K562 (cell line): ENCODE results near the gene ATP6V1G2. TPM values are rescaled to one million over a fixed set of nuclear protein-coding genes. Genes with fewer than 3 reads are reported as not detected.
A peak's percentile ranks its signal among the peaks of the same experiment; 100 is the strongest.

Source experiments
- GABPA ChIP-seq: fragments of 200-800 bp; sonication (Bioruptor generic); conservative IDR thresholded peaks from 2 replicates; pipeline ENCODE4 v1.6.1; 2016; ENCODE audit warnings: low read depth, missing genetic modification characterization, missing compliant biosample characterization
- HMG20B ChIP-seq: fragments of 250-450 bp; sonication (Bioruptor Pico); IDR thresholded peaks from 2 replicates; pipeline ENCODE4 v1.5.0; 2021; ENCODE audit warnings: mild to moderate bottlenecking
- JUND ChIP-seq, 2 experiments: IDR thresholded peaks; 2 replicates in 1 of 2; 3 replicates in 1 of 2; pipeline ENCODE4 v1.6.1; 2011; ENCODE audit warnings: borderline replicate concordance in 2 of 2, low read depth in 2 of 2, low read length in 2 of 2, improper control_type of control experiment in 1 of 2, missing biosample characterization in 1 of 2, missing genetic modification characterization in 1 of 2, missing genetic modification reagents in 1 of 2
- KDM1A ChIP-seq, 2 experiments: fragments of 450-650 bp; IDR thresholded peaks; 2 replicates each; pipeline ENCODE4 v1.6.1; 2016; ENCODE audit warnings: mild to moderate bottlenecking in 2 of 2
- MAFF ChIP-seq: IDR thresholded peaks from 2 replicates; pipeline ENCODE4 v1.6.1; 2012; ENCODE audit warnings: low read length, improper control_type of control experiment
- MCM5 ChIP-seq: fragments of 450-650 bp; IDR thresholded peaks from 2 replicates; pipeline ENCODE4 v1.6.1; 2016; ENCODE audit warnings: low read depth
- MEF2D ChIP-seq: conservative IDR thresholded peaks from 2 replicates; pipeline ENCODE4 v1.6.1; 2016; ENCODE audit warnings: low read depth, missing genetic modification characterization, missing compliant biosample characterization
- NFE2 ChIP-seq: IDR thresholded peaks from 2 replicates; pipeline ENCODE4 v1.6.1; 2014; ENCODE audit warnings: antibody characterized with exemption, low read depth
- PBX2 ChIP-seq, 2 experiments: IDR thresholded peaks in 1 of 2; conservative IDR thresholded peaks in 1 of 2; 2 replicates each; pipeline ENCODE4 v1.6.1; 2016; ENCODE audit warnings: low read depth in 2 of 2, mild to moderate bottlenecking in 1 of 2, missing compliant biosample characterization in 1 of 2, missing genetic modification characterization in 1 of 2, moderate library complexity in 1 of 2
- PHB2 ChIP-seq: fragments of 450-650 bp; IDR thresholded peaks from 2 replicates; pipeline ENCODE4 v1.6.1; 2017; ENCODE audit warnings: low read depth
- PML ChIP-seq: IDR thresholded peaks from 2 replicates; pipeline ENCODE4 v1.6.1; 2012; ENCODE audit warnings: low read length, inconsistent platforms
- SLC30A9 ChIP-seq: fragments of 250-450 bp; sonication (Bioruptor Pico); IDR thresholded peaks from 2 replicates; pipeline ENCODE4 v1.8.0; 2022; ENCODE audit warnings: mild to moderate bottlenecking, moderate library complexity
- SMAD3 ChIP-seq: fragments of 450-650 bp; formaldehyde crosslinking; conservative IDR thresholded peaks from 2 replicates; pipeline ENCODE4 v1.4.0; 2020; ENCODE audit warnings: mild to moderate bottlenecking
- SRSF1 ChIP-seq: fragments of 200-400 bp; formaldehyde crosslinking; IDR thresholded peaks from 2 replicates; pipeline ENCODE4 v1.6.1; 2017; ENCODE audit warnings: mild to moderate bottlenecking, low read depth, low read length, moderate library complexity
- ZNF253 ChIP-seq: fragments of 250-450 bp; sonication (Bioruptor Pico); conservative IDR thresholded peaks from 2 replicates; pipeline ENCODE4 v1.6.1; 2021; ENCODE audit warnings: mild to moderate bottlenecking
- ZNF263 ChIP-seq: sonication (generic); formaldehyde crosslinking; IDR thresholded peaks from 2 replicates; pipeline ENCODE4 v1.8.0; 2022; ENCODE audit warnings: mild to moderate bottlenecking, missing genetic modification reagents, borderline replicate concordance
- ZNF324 ChIP-seq: fragments of 250-450 bp; sonication (Bioruptor Pico); IDR thresholded peaks from 2 replicates; pipeline ENCODE4 v1.4.0; 2020; ENCODE audit warnings: mild to moderate bottlenecking
- ZNF518B ChIP-seq: fragments of 250-450 bp; sonication (Bioruptor Pico); IDR thresholded peaks from 2 replicates; pipeline ENCODE4 v1.5.0; 2021; ENCODE audit warnings: mild to moderate bottlenecking, moderate library complexity
- ZNF696 ChIP-seq: fragments of 250-450 bp; sonication (Bioruptor Pico); conservative IDR thresholded peaks from 2 replicates; pipeline ENCODE4 v1.4.0; 2020; ENCODE audit warnings: mild to moderate bottlenecking, moderate library complexity
- ZNF764 ChIP-seq: fragments of 250-450 bp; sonication (Bioruptor Pico); IDR thresholded peaks from 2 replicates; pipeline ENCODE4 v1.4.0; 2020; ENCODE audit warnings: low read depth, mild to moderate bottlenecking, moderate library complexity
- polyA plus RNA-seq, 8 experiments: library from polyadenylated mRNA; depleted of rRNA in 4 of 8; stranded (reverse) in 5 of 8; unstranded in 3 of 8; fragments of >200 nt; fragmentation: Nextera tagmentation in 2 of 8; fragmentation: Illumina TruSeq in 1 of 8; extraction: Ambion mirVana in 2 of 8; extraction: Trizol in 1 of 8; gene quantifications; 2 replicates each; pipeline versions ENCODE4 v1.2.1 to v1.2.3, GENCODE V29; 2011 to 2014; ENCODE audit warnings: inconsistent platforms in 1 of 8, missing spikeins in 1 of 8
- total RNA-seq, 7 experiments: library from RNA; depleted of rRNA in 6 of 7; stranded (reverse); fragments of >200 nt in 6 of 7; fragmentation: Illumina TruSeq in 2 of 7; extraction: Trizol in 2 of 7; gene quantifications; 2 replicates each; pipeline versions ENCODE4 v1.2.1 to v1.2.3, GENCODE V29; 2011 to 2021; ENCODE audit warnings: low replicate concordance in 1 of 7

ATP6V1G2 gene
- total and polyA plus RNA-seq, 9 of the 15 experiments (the other 6 are each of a cell fraction or from before 2014, with no cell fraction given) = 0.14 to 1.5 (median 0.33) TPM

- TF ChIP-seq PBX2 (CRISPR knock-in tag; IDR thresholded peaks at IDR 0.05; ENCODE audit: low read depth) (no peak), PBX2 (tag; conservative IDR thresholded peaks at IDR 0.05; ENCODE audit: low read depth) (no peak), HMG20B (CRISPR knock-in tag) (no peak), ZNF263 (CRISPR knock-in tag) (no peak), GABPA (tag) (peak; percentile 100), ZNF696 (CRISPR knock-in tag) (no peak), KDM1A (IDR thresholded peaks at IDR 0.05) (peak; percentile 81 to 82), ZNF518B (0 out of 2 replicates have a peak, but pooled peaks have one; percentile 71), ZNF253 (CRISPR knock-in tag) (no peak), SLC30A9 (no peak), NFE2 (peak; percentile 21), PHB2 (peak; percentile 86), MEF2D (peak; percentile 74), JUND (IDR thresholded peaks at IDR 0.05; ENCODE audit: borderline replicate concordance, low read depth, low read length) (peak; percentile 82), JUND (tag; IDR thresholded peaks at IDR 0.05; ENCODE audit: borderline replicate concordance, low read depth, low read length) (no peak; the same call in 2 of the 3 replicates), MAFF (peak; percentile 1; the same call in 1 of the 2 replicates), SRSF1 (no peak), SMAD3 (CRISPR knock-in tag) (peak; percentile 61; the same call in 1 of the 2 replicates), ZNF764 (CRISPR knock-in tag) (no peak), PML (peak; percentile 75), ZNF324 (CRISPR knock-in tag) (no peak), MCM5 (0 out of 2 replicates have a peak, but pooled peaks have one; percentile 88)
Measured at GRCh38 chr6:31546958-31547726, 734 bp upstream of the ATP6V1G2 start, which contains the start of gene NFKBIL1 (continued).
